Mammary epithelial cell (primary cell): ENCODE data around the gene YARS1.

Source experiments
- EZH2 ChIP-seq: IDR thresholded peaks from 2 replicates; pipeline ENCODE4 v1.6.1; 2012; ENCODE audit warnings: low read length, inconsistent platforms, borderline replicate concordance
- TF ChIP-seq, protein P1 (sequence below), 2 donors: IDR thresholded peaks in 1 of 2; conservative IDR thresholded peaks in 1 of 2; 2 replicates each; pipeline ENCODE4 v1.5.1; 2011 to 2012; ENCODE audit warnings: inconsistent platforms in 2 of 2, low read length in 2 of 2, mild to moderate bottlenecking in 2 of 2, control low read depth in 1 of 2, low read depth in 1 of 2; ENCODE audit not compliant: insufficient read depth in 1 of 2; ENCODE audit errors: extremely low read depth in 1 of 2

DNA sequence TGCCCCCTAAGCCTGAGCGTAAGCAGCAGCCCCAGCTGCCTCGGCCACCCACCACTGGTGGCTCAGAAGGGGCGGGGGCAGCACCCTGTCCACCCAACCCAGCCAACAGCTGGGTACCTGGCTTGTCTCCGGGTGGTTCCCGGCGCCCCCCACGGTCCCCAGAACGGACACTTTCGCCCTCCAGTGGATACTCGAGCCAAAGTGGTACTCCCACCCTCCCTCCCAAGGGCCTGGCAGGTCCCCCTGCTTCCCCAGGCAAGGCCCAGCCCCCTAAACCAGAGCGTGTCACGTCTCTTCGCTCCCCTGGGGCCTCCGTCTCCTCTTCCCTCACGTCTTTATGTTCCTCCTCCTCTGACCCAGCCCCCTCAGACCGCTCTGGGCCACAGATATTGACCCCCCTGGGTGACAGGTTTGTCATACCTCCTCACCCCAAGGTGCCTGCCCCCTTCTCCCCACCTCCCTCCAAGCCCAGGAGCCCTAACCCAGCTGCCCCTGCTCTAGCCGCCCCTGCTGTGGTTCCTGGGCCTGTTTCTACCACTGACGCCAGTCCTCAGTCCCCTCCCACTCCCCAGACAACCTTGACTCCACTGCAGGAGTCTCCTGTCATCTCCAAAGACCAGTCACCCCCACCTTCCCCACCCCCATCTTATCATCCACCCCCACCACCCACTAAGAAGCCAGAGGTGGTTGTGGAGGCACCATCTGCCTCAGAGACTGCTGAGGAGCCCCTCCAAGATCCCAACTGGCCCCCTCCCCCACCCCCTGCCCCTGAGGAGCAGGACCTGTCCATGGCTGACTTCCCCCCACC, 46.2 kb downstream of the YARS1 start:
- TF ChIP-seq, protein P1, sequence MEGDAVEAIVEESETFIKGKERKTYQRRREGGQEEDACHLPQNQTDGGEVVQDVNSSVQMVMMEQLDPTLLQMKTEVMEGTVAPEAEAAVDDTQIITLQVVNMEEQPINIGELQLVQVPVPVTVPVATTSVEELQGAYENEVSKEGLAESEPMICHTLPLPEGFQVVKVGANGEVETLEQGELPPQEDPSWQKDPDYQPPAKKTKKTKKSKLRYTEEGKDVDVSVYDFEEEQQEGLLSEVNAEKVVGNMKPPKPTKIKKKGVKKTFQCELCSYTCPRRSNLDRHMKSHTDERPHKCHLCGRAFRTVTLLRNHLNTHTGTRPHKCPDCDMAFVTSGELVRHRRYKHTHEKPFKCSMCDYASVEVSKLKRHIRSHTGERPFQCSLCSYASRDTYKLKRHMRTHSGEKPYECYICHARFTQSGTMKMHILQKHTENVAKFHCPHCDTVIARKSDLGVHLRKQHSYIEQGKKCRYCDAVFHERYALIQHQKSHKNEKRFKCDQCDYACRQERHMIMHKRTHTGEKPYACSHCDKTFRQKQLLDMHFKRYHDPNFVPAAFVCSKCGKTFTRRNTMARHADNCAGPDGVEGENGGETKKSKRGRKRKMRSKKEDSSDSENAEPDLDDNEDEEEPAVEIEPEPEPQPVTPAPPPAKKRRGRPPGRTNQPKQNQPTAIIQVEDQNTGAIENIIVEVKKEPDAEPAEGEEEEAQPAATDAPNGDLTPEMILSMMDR (conservative IDR thresholded peaks at IDR 0.05 in 1 of 2, IDR thresholded peaks at IDR 0.05 in 1 of 2; ENCODE audit: extremely low read depth in 1 of 2, insufficient read depth in 1 of 2, low read depth in 1 of 2, low read length in 2 of 2), result no peak
- no peak for TF ChIP-seq EZH2
